GM12878 (cell line): Measurements from ENCODE around the gene ZNF462. TPM values are rescaled to one million over a fixed set of nuclear protein-coding genes. Genes with fewer than 3 reads are reported as not detected.

ENCODE experiments used
- CEBPB ChIP-seq, 2 experiments: fragments of 150-350 bp in 1 of 2; IDR thresholded peaks; 2 replicates each; pipeline ENCODE4 v1.6.1; 2012 to 2014; ENCODE audit warnings: low read depth in 2 of 2, low read length in 2 of 2, borderline replicate concordance in 1 of 2, inconsistent platforms in 1 of 2
- IKZF2 ChIP-seq, 2 experiments: fragments of 450-650 bp; IDR thresholded peaks; 2 replicates each; pipeline ENCODE4 v1.6.1; 2017; ENCODE audit warnings: mild to moderate bottlenecking in 2 of 2, moderate library complexity in 2 of 2
- POLR2AphosphoS2 ChIP-seq: IDR thresholded peaks from 2 replicates; pipeline ENCODE4 v1.6.1; 2011; ENCODE audit warnings: low read depth, mild to moderate bottlenecking, low read length, improper control_type of control experiment, moderate library complexity
- RELA ChIP-seq: fragments of 450-650 bp; IDR thresholded peaks from 2 replicates; pipeline ENCODE4 v1.8.0; 2014; ENCODE audit warnings: borderline replicate concordance; ENCODE audit not compliant: partially characterized antibody
- STAT1 ChIP-seq: fragments of 450-650 bp; conservative IDR thresholded peaks from 2 replicates; pipeline ENCODE4 v1.6.1; 2014; ENCODE audit warnings: antibody characterized with exemption, mild to moderate bottlenecking
- ZNF207 ChIP-seq: fragments of 450-650 bp; IDR thresholded peaks from 2 replicates; pipeline ENCODE4 v1.6.1; 2014; ENCODE audit warnings: antibody characterized with exemption, mild to moderate bottlenecking, borderline replicate concordance
- polyA plus RNA-seq, 11 experiments: library from polyadenylated mRNA; depleted of rRNA in 4 of 11; unstranded in 6 of 11; stranded (reverse) in 5 of 11; fragments of >200 nt; fragmentation: Nextera tagmentation in 4 of 11; fragmentation: Illumina TruSeq in 1 of 11; extraction: Ambion mirVana in 4 of 11; extraction: Trizol in 1 of 11; gene quantifications; 1 replicate in 1 of 11; 2 replicates in 10 of 11; pipeline versions ENCODE4 v1.2.1 to v1.2.3, GENCODE V29; 2011 to 2016; ENCODE audit warnings: inconsistent platforms in 2 of 11, missing spikeins in 2 of 11, low read depth in 1 of 11
- total RNA-seq, 4 experiments: library from RNA; depleted of rRNA in 3 of 4; stranded (reverse); fragments of >200 nt in 3 of 4; fragmentation: Illumina TruSeq in 1 of 4; extraction: Trizol in 1 of 4; gene quantifications; 2 replicates each; pipeline versions ENCODE4 v1.2.1 to v1.2.3, GENCODE V29; 2013 to 2021
- TF ChIP-seq, protein P1 (sequence below): IDR thresholded peaks from 2 replicates; pipeline ENCODE4 v1.6.1; 2011; ENCODE audit warnings: borderline replicate concordance, low read depth, mild to moderate bottlenecking, moderate library complexity, low read length; ENCODE audit not compliant: insufficient read depth, poor library complexity, severe bottlenecking
- TF ChIP-seq, protein P2 (sequence below): IDR thresholded peaks from 2 replicates; pipeline ENCODE4 v1.6.1; 2012; ENCODE audit warnings: low read depth, low read length, improper control_type of control experiment
- TF ChIP-seq, protein P3 (sequence below): fragments of 450-650 bp; conservative IDR thresholded peaks from 2 replicates; pipeline ENCODE4 v1.6.1; 2017; ENCODE audit warnings: mild to moderate bottlenecking, moderate library complexity

The ZNF462 gene
- total and polyA plus RNA-seq, 10 of the 15 experiments (the other 5 are each of a cell fraction or from before 2014, with no cell fraction given), result 0.27 to 13.7 (median 0.55) TPM

DNA sequence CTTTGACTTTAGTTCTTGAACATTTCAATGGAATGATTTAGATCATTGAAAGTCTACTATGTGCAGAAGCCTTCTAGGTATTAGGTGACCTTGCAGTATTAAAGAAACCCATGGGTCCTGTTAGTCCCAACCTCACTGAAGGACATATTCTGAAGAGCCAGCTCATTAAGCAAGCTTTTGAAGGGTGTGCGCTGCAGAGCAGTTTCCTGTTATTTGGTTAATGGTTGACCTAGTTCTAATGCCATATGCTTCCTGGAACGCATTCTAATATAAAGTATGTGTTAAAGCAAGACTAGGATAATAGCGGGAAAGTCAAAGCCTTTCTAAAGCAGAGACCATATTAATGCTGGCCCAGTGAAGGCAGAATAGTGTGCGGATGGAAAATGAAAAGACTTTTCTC, 20.1 kb downstream of the ZNF462 start (continued):
- TF ChIP-seq, protein P1, sequence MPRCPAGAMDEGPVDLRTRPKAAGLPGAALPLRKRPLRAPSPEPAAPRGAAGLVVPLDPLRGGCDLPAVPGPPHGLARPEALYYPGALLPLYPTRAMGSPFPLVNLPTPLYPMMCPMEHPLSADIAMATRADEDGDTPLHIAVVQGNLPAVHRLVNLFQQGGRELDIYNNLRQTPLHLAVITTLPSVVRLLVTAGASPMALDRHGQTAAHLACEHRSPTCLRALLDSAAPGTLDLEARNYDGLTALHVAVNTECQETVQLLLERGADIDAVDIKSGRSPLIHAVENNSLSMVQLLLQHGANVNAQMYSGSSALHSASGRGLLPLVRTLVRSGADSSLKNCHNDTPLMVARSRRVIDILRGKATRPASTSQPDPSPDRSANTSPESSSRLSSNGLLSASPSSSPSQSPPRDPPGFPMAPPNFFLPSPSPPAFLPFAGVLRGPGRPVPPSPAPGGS, result no peak
- no peak for TF ChIP-seq STAT1
- TF ChIP-seq POLR2AphosphoS2, result no peak
- TF ChIP-seq, protein P2, sequence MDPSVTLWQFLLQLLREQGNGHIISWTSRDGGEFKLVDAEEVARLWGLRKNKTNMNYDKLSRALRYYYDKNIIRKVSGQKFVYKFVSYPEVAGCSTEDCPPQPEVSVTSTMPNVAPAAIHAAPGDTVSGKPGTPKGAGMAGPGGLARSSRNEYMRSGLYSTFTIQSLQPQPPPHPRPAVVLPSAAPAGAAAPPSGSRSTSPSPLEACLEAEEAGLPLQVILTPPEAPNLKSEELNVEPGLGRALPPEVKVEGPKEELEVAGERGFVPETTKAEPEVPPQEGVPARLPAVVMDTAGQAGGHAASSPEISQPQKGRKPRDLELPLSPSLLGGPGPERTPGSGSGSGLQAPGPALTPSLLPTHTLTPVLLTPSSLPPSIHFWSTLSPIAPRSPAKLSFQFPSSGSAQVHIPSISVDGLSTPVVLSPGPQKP, result no peak
- TF ChIP-seq, protein P3, sequence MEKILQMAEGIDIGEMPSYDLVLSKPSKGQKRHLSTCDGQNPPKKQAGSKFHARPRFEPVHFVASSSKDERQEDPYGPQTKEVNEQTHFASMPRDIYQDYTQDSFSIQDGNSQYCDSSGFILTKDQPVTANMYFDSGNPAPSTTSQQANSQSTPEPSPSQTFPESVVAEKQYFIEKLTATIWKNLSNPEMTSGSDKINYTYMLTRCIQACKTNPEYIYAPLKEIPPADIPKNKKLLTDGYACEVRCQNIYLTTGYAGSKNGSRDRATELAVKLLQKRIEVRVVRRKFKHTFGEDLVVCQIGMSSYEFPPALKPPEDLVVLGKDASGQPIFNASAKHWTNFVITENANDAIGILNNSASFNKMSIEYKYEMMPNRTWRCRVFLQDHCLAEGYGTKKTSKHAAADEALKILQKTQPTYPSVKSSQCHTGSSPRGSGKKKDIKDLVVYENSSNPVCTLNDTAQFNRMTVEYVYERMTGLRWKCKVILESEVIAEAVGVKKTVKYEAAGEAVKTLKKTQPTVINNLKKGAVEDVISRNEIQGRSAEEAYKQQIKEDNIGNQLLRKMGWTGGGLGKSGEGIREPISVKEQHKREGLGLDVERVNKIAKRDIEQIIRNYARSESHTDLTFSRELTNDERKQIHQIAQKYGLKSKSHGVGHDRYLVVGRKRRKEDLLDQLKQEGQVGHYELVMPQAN, result no peak
- no peak for TF ChIP-seq IKZF2 (IDR thresholded peaks at IDR 0.05)
- no peak for TF ChIP-seq ZNF207
- no peak for TF ChIP-seq CEBPB (IDR thresholded peaks at IDR 0.05; ENCODE audit: borderline replicate concordance in 1 of 2, low read depth in 2 of 2, low read length in 2 of 2)
- TF ChIP-seq RELA, result no peak
- TF ChIP-seq, all 136 proteins: peak for 0
